Adrenal gland (tissue), 12 donors: ENCODE data around the gene CDC42EP1. TPM values are rescaled to one million over a fixed set of nuclear protein-coding genes. Genes with fewer than 3 reads are reported as not detected.

Experiments
- DNase-seq, 7 donors: peaks; one replicate each; pipeline ENCODE4 v3.0.0-alpha.2; 2019 to 2020
- H3K27ac ChIP-seq, 5 donors: fragments of 200-600 bp; sonication (generic) in 4 of 5; 1 replicate in 3 of 5; 2 replicates in 2 of 5; pipeline versions ENCODE4 v1.5.1 to v1.8.0; 2016 to 2020; ENCODE audit warnings: mild to moderate bottlenecking in 1 of 5
- H3K27me3 ChIP-seq: fragments of 200-600 bp; 2 replicates; pipeline ENCODE4 v1.8.0; 2021
- H3K36me3 ChIP-seq, 2 donors: fragments of 200-600 bp; replicated peaks in 1 of 2; 1 replicate in 1 of 2; 2 replicates in 1 of 2; pipeline versions ENCODE4 v1.5.1 to v1.8.0; 2018 to 2022
- H3K4me1 ChIP-seq, 2 donors: fragments of 200-600 bp; replicated peaks in 1 of 2; 1 replicate in 1 of 2; 2 replicates in 1 of 2; pipeline versions ENCODE4 v1.5.1 to v1.8.0; 2018 to 2021
- H3K4me3 ChIP-seq, 4 donors: fragments of 200-600 bp; sonication (generic) in 3 of 4; one replicate each; pipeline ENCODE4 v1.5.1; 2016 to 2018
- H3K9me3 ChIP-seq, 3 donors: fragments of 200-600 bp; sonication (generic) in 1 of 3; replicated peaks in 1 of 3; 1 replicate in 2 of 3; 2 replicates in 1 of 3; pipeline versions ENCODE4 v1.5.1 to v1.8.0; 2016 to 2021
- POLR2A ChIP-seq, 2 donors: fragments of 450-650 bp; IDR thresholded peaks; one replicate each; pipeline ENCODE4 v1.6.1; 2017; ENCODE audit warnings: antibody characterized with exemption in 2 of 2, mild to moderate bottlenecking in 2 of 2, moderate library complexity in 1 of 2
- WGBS, 4 donors: extraction: QIAGEN DNeasy Blood & Tissue Kit in 2 of 4; methylation state at CpG; one replicate each; pipeline versions ENCODE4 v1.1.5 to v1.1.7; 2013 to 2017; 5-methylcytosine and 5-hydroxymethylcytosine counted together
- intact Hi-C, 2 donors: fragments of 100-400 bp; cut with DNase I; formaldehyde crosslinking; loops; one replicate each; pipeline versions ENCODE4 v1.14.1 to v1.15.0; 2022 to 2023
- polyA plus RNA-seq, 3 donors: library from polyadenylated mRNA; stranded (reverse); fragments of 200-250 nt in 2 of 3; fragments of 350-450 nt in 1 of 3; fragmentation: Illumina TruSeq in 1 of 3; extraction: RNeasy Lipid Tissue Mini Kit (QIAGEN cat#74804) in 1 of 3; gene quantifications; one replicate each; pipeline ENCODE4 v1.2.3, GENCODE V29; 2013 to 2014
- small RNA-seq, 2 donors: library from RNA; depleted of rRNA; stranded (forward); fragments of <200 nt; gene quantifications; one replicate each; pipeline ENCODE3, GENCODE V24; 2016
- total RNA-seq, 9 donors: library from RNA; depleted of rRNA in 4 of 9; stranded (reverse); fragments of >200 nt in 4 of 9; fragments of 120-200 nt in 1 of 9; fragmentation: NEBNext Ultra II Directional in 1 of 9; extraction: Animal tissue kit (Norgen Biotek cat#: 25700) in 1 of 9; gene quantifications; one replicate each; pipeline versions ENCODE4 v1.1.0 to v1.2.4, GENCODE V29; 2013 to 2023
- TF ChIP-seq, protein P1 (sequence below), 6 experiments: fragments of 450-650 bp in 4 of 6; fragments of 200-600 bp in 2 of 6; sonication (generic) in 1 of 6; IDR thresholded peaks; 1 replicate in 5 of 6; 2 replicates in 1 of 6; pipeline versions ENCODE4 v1.5.1 to v1.8.0; 2016 to 2021; ENCODE audit warnings: antibody characterized with exemption in 6 of 6, mild to moderate bottlenecking in 2 of 6, moderate library complexity in 1 of 6
- donor health status: healthy with polysubstance abuse.
- donor health status: Bipolar disorder and iron deficiency.
- donor health status: DM: yes; HTN: yes; CAD: no.
- donor health status: DM: no; HTN: no; CAD: no.
- donor health status: DM: no; HTN: no; CAD: no.
- donor health status: DM: yes; HTN: yes; CAD: no.

The CDC42EP1 gene
- total and polyA plus RNA-seq, 12 donors, result 9.2 to 159 (median 92.8) TPM

DNA sequence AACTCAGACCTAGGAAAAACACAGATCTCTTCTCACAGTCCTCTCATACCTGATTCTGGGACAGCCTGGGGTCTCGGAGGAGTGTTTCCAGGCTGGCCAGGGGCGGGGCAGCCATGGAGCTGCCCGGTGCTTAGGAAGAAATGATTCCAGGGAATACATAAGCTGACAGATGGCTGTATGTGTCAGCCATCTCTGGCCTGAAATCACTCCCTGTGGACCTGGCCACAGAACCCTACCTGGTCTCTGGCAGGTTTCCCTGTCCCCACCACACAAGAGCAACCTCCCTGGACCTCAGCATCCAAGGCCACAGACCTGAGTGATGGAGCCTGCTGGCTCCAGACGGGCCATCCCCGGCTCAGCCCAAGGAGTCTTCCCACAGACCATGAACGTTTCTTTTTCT lies 58.4 kb downstream of the CDC42EP1 start:
- no peaks in the 10 kb centered on the region for H3K27me3 ChIP-seq
- 70 to 86% (median 83%) methylated on average over 3 to 6 of the region's 6 CpGs for WGBS, 4 donors
- H3K4me1 ChIP-seq, result peaks cover 6 to 17% of the 10 kb centered on the region in 2 donors
- no peak overlapping the region for H3K4me3 ChIP-seq
- H3K9me3 ChIP-seq, result no peaks in the 10 kb centered on the region
- H3K27ac ChIP-seq, result no peak overlapping the region
- intact Hi-C loops, result no loop called here
- DNase-seq, result no peak
- TF ChIP-seq, protein P1, sequence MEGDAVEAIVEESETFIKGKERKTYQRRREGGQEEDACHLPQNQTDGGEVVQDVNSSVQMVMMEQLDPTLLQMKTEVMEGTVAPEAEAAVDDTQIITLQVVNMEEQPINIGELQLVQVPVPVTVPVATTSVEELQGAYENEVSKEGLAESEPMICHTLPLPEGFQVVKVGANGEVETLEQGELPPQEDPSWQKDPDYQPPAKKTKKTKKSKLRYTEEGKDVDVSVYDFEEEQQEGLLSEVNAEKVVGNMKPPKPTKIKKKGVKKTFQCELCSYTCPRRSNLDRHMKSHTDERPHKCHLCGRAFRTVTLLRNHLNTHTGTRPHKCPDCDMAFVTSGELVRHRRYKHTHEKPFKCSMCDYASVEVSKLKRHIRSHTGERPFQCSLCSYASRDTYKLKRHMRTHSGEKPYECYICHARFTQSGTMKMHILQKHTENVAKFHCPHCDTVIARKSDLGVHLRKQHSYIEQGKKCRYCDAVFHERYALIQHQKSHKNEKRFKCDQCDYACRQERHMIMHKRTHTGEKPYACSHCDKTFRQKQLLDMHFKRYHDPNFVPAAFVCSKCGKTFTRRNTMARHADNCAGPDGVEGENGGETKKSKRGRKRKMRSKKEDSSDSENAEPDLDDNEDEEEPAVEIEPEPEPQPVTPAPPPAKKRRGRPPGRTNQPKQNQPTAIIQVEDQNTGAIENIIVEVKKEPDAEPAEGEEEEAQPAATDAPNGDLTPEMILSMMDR (IDR thresholded peaks at IDR 0.05), result no peak
- no peak for TF ChIP-seq POLR2A (IDR thresholded peaks at IDR 0.05)
- H3K36me3 ChIP-seq, result peaks cover 0 to 73% of the 10 kb centered on the region in 2 donors

Small RNAs within 50 kb of the gene (small RNA-seq; reads per million reads assigned to genes)
- gene RF00017, result 0 reads per million in 2 donors

Other genes with a start within 250 kb of the CDC42EP1 start
- 1 to 10 TPM in 1 of 9 donors, under 1 TPM in 6, not detected in 2; 0.04 to 2.3 (median 0.11) TPM for gene ELFN2, start 133.0 kb upstream of the CDC42EP1 start, total RNA-seq
- 1 to 10 TPM in 1 of 3 donors, under 1 TPM in 2; 0.30 to 3.3 (median 0.77) TPM for gene ELFN2, start 133.0 kb upstream of the CDC42EP1 start, polyA plus RNA-seq
- 10 to 100 TPM in 8 of 9 donors, 1 to 10 TPM in 1; 4.0 to 27.6 (median 22.3) TPM for gene MFNG, start 74.1 kb upstream of the CDC42EP1 start, total RNA-seq
- gene MFNG, start 74.1 kb upstream of the CDC42EP1 start, polyA plus RNA-seq, result 10 to 100 TPM in 1 of 3 donors, 1 to 10 TPM in 2; 4.3 to 11.5 (median 7.8) TPM
- gene CARD10, start 41.1 kb upstream of the CDC42EP1 start, total RNA-seq, result 10 to 100 TPM in 8 of 9 donors, 1 to 10 TPM in 1; 3.3 to 34.2 (median 20.5) TPM
- 10 to 100 TPM in 2 of 3 donors, 1 to 10 TPM in 1; 4.7 to 24.4 (median 17.4) TPM for gene CARD10, start 41.1 kb upstream of the CDC42EP1 start, polyA plus RNA-seq
- under 1 TPM in 2 of 9 donors, not detected in 7; 0.22 to 0.42 TPM for gene LGALS2, start 19.6 kb downstream of the CDC42EP1 start, total RNA-seq
- 1 to 10 TPM in 1 of 3 donors, under 1 TPM in 2; 0.42 to 1.4 (median 0.47) TPM for gene LGALS2, start 19.6 kb downstream of the CDC42EP1 start, polyA plus RNA-seq
- 10 to 100 TPM; 30.6 to 93.3 (median 61.4) TPM for gene GGA1, start 48.4 kb downstream of the CDC42EP1 start, total RNA-seq
- gene GGA1, start 48.4 kb downstream of the CDC42EP1 start, polyA plus RNA-seq, result 100 to 1,000 TPM in 2 of 3 donors, 10 to 100 TPM in 1; 42.4 to 160 (median 107) TPM
- gene SH3BP1, start 79.2 kb downstream of the CDC42EP1 start, total RNA-seq, result 10 to 100 TPM in 5 of 9 donors, 1 to 10 TPM in 4; 5.5 to 18.7 (median 10.5) TPM
- gene SH3BP1, start 79.2 kb downstream of the CDC42EP1 start, polyA plus RNA-seq, result 10 to 100 TPM in 1 of 3 donors, 1 to 10 TPM in 2; 2.4 to 27.3 (median 9.8) TPM
- 10 to 100 TPM; 16.2 to 49.7 (median 20.6) TPM for gene PDXP, start 98.2 kb downstream of the CDC42EP1 start, total RNA-seq
- 10 to 100 TPM in 2 of 3 donors, 1 to 10 TPM in 1; 10.0 to 41.9 (median 13.4) TPM for gene PDXP, start 98.2 kb downstream of the CDC42EP1 start, polyA plus RNA-seq
- gene LGALS1, start 115.2 kb downstream of the CDC42EP1 start, total RNA-seq, result 1,000 to 10,000 TPM in 3 of 9 donors, 100 to 1,000 TPM in 6; 190 to 2,904 (median 905) TPM
- 1,000 to 10,000 TPM in 2 of 3 donors, 100 to 1,000 TPM in 1; 588 to 4,628 (median 4,577) TPM for gene LGALS1, start 115.2 kb downstream of the CDC42EP1 start, polyA plus RNA-seq
- gene NOL12, start 125.9 kb downstream of the CDC42EP1 start, total RNA-seq, result 10 to 100 TPM; 23.2 to 51.1 (median 38.4) TPM
- gene NOL12, start 125.9 kb downstream of the CDC42EP1 start, polyA plus RNA-seq, result 10 to 100 TPM; 26.7 to 90.7 (median 73.8) TPM
- 100 to 1,000 TPM in 6 of 9 donors, 10 to 100 TPM in 3; 42.8 to 146 (median 105) TPM for gene TRIOBP, start 136.6 kb downstream of the CDC42EP1 start, total RNA-seq
- gene TRIOBP, start 136.6 kb downstream of the CDC42EP1 start, polyA plus RNA-seq, result 10 to 100 TPM; 24.6 to 43.1 (median 29.6) TPM
- 10 to 100 TPM; 20.5 to 87.9 (median 33.1) TPM for gene GCAT, start 247.5 kb downstream of the CDC42EP1 start, total RNA-seq
- gene GCAT, start 247.5 kb downstream of the CDC42EP1 start, polyA plus RNA-seq, result 10 to 100 TPM; 18.2 to 37.2 (median 37.1) TPM